Retina (tissue), 1 donor: ENCODE measurements around the gene KLK4.
A peak's percentile ranks its signal among the peaks of the same experiment; 100 is the strongest.
"Not testable (repeated sequence)": the region's sequence is repeated elsewhere in the genome, so short reads cannot be mapped to it uniquely, and the experiment has no call there.

Source experiments
- DNase-seq: peaks from one replicate; pipeline ENCODE4 v3.0.0-alpha.2; 2016

The KLK4 gene

DNA sequence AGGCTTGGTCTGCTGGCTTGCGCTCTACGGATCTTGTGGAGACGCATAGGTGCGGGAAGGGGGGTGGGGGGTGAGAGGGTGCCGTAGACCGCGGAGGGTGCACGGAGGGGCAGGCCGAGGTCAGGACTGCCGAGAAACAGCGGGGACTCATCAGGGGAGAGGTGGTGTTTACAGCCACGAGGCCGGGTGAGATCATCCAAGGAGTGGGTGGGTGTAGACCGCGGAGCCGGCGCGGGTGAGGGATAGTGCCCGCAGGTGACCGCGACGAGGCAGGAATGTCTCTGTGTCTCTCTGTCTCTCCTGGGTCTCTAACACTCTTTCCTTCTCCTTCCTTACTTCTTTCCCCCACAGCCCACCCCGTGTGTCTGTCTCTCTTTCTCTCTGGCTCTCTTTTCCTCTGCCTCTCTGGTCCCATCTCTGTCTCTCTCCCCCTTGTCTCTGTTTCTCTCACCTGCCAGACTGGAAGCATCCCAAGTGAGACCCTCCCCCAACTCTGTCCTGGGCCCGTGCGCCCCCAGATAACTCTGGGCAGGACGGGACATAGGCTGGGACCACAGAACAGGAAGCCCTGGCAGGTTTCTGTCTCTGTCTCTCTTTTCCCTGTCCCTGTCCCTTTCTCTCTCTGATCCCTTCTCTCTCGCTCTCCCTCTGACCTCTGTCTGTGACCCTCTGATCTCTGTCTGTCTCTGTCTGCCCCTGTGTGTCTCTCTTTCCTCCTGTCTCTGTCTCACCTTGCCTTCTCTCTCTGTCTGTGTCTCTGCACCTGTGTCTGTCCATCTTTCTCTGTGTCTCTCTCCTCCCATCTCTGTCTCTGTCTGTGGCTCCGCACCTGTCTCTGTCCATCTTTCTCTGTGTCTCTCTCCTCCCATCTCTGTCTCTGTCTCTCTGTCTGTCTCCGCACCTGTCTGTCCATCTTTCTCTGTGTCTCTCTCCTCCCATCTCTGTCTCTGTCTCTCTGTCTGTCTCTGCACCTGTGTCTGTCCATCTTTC, 1.8 kb upstream of the KLK4 start:
- no peak for DNase-seq

GRCh38 chr19:50912102-50912599, 956 bp upstream of the KLK4 start:
- no peak for DNase-seq

DNA sequence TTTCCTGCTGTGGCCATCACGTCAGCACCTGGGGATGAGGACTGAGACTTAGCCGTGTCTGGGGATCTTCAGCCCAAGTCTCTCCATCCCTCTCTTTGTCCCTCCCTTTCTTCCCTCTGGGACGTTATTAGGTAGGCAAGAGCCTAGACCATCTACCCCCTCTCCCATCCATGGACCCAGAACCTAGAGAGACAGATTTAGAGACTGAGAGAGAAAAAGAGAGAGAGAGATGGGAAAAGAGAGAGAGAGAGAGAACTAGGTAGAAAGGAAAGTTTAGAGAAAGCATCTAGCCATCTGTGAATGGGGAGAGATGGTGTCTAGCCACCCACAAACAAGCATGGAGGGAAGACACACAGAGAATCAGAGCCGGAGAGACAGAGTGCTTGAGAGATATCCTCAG, 473 bp downstream of the KLK4 start:
- DNase-seq = no peak

GRCh38 chr19:50909240-50910070, 1.7 kb downstream of the KLK4 start:
- DNase-seq = peak; percentile 87

DNA sequence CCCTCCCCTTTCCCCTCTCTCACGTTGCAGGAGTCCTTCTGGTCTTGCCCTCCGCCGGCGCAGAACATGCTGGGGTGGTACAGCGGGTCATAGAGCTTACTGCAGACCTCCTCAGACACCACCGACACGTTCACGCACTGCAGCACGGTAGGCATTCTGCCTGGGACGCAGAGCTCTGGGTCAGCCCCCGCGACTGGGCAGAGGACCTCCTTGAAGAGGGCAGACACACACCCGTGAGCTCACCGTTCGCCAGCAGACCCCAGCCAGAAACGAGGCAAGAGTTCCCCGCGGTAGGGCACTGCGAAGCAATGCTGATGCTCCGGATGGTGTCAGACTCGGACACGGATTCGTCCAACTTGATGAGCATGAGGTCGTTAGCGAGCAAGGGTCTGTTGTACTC, 2.9 kb downstream of the KLK4 start:
- DNase-seq = no peak

GRCh38 chr19:50906217-50906616, 5.0 kb downstream of the KLK4 start:
- no peak for DNase-seq

- DNase-seq = no peak
Measured at GRCh38 chr19:50902640-50903039, 8.6 kb downstream of the KLK4 start.

DNA sequence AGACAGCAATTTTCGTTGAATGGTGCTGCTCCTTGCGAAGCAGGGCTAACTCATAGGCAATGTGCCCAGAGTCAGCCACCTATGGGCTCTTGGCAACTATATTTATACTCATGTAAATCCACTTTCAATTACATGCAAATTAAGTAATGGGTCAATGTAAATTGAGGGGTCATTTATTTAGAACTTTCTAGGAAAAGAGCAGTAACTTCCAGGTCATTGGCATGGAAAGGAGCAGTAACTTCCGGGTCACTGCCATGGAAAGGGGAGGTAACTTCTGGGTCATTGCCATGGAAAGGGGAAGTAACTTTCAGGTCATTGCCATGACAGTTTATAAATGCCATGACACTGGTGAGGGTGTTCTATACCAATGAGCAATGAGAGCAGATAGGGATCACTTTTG, 11.6 kb downstream of the KLK4 start:
- DNase-seq = no peak

GRCh38 chr19:50898018-50898417, 13.2 kb downstream of the KLK4 start:
- DNase-seq = no peak

- no peak for DNase-seq
Measured at GRCh38 chr19:50897612-50898011, 13.6 kb downstream of the KLK4 start.

- no peak for DNase-seq
Measured at GRCh38 chr19:50897191-50897607, 14.0 kb downstream of the KLK4 start.

GRCh38 chr19:50896591-50897190, 14.5 kb downstream of the KLK4 start:
- DNase-seq = no peak

- not testable (repeated sequence) for DNase-seq
Measured at GRCh38 chr19:50896089-50896590, 15.1 kb downstream of the KLK4 start.

DNA sequence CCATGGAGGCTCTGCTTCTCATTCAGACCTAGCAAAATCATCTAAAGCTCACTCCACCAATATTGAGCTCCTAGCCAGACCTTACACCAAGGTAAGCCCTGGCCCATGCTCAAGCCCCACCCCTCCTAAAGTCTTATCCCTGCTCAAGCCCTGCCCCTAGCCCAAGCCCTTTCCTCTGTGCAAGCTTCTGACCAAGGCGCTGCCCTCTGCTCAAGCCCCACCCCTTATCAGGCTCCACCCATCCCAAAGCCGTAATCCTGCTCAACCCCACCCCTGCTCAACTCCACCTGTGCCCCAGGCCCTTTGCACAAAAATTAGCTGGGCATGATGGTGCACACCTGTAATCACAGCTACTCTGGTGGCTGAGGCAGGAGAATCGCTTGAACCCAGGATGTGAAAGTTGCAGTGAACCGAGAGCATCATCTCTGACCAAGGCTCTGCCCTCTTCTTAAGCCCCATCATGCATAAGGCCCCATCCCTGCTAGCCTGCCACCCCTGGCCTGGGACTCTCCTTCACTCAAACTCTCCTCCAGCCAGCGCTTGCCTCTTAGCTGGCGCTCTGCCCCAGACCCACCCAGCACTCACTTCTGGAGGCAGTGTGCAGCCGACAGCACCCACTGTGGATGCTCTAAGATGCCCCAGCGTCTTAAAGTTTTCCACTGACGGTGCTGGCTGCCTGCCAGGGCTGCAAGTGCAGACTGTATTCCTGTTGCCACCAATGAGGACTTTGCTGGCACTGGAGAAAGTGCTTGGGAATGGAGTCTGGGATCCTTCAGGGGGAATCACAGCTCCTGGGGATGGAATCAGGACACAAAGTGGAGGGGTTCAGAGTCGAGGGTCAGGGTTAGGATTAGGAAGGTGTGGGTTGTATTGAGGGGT, 16.5 kb downstream of the KLK4 start:
- no peak for DNase-seq

- DNase-seq = no peak
Measured at GRCh38 chr19:50893047-50893736, 18.0 kb downstream of the KLK4 start.

- no peak for DNase-seq
Measured at GRCh38 chr19:50891253-50891625, 20.0 kb downstream of the KLK4 start.

GRCh38 chr19:50890422-50891252, 20.6 kb downstream of the KLK4 start:
- no peak for DNase-seq

DNA sequence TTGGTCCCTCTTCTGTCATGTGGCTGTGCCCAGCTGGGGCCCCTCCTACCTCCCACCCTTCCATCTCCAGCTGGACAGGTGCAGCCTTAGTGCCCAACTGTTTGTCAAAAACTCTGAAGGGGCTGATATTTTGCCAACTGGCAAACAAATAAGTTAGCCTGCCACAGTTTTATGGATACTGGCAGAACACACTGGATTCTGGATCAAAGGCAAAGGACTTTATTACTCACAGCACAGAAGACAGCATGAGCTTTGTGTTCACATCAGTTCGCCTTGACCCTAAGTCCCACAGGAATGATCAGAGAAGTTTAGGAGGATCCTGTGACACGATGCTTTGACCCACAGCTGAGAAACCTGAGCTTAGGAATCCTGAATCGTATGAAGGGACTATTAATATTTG, 21.6 kb downstream of the KLK4 start:
- DNase-seq = no peak

DNA sequence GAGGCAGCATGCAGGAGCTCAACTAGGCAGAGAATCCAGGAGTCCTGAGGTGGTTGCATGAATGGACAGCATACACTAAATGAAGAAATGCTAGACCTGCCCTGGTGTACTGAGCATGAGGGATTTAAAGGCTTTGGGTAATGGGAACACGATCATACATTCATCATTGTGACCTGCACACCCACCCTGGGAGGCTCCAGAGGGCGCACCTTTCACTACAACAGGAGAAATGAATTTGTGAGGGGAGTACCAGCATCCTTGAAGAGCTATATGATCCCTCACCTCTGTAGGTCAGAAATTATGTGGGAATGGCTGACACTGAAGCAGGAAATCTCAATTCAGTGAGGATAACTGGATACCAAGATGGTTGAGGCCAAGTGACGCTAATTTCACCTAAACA, 29.0 kb downstream of the KLK4 start:
- DNase-seq = no peak

- DNase-seq = no peak
Measured at GRCh38 chr19:50880241-50880640, 31.0 kb downstream of the KLK4 start.
